Stomach (tissue), 9 donors: ENCODE data around the gene EFHD1. TPM values are rescaled to one million over a fixed set of nuclear protein-coding genes. Genes with fewer than 3 reads are reported as not detected.
"Not testable (repeated sequence)": the region's sequence is repeated elsewhere in the genome, so short reads cannot be mapped to it uniquely, and the experiment has no call there.

ENCODE experiments used
- DNase-seq, 2 donors: peaks; one replicate each; pipeline versions ENCODE4 v3.0.0 to v3.0.0-alpha.2; 2013 to 2019
- H3K27ac ChIP-seq, 5 donors: fragments of 200-600 bp in 4 of 5; sonication (generic) in 4 of 5; one replicate each; pipeline ENCODE4 v1.5.1; 2013 to 2019; ENCODE audit warnings: mild to moderate bottlenecking in 1 of 5, moderate library complexity in 1 of 5
- H3K27me3 ChIP-seq, 3 donors: fragments of 200-600 bp; sonication (generic); one replicate each; pipeline ENCODE4 v1.5.1; 2017 to 2019; ENCODE audit warnings: mixed run types in 1 of 3
- H3K36me3 ChIP-seq, 4 donors: fragments of 200-600 bp; sonication (generic); 1 replicate in 3 of 4; 2 replicates in 1 of 4; pipeline ENCODE4 v1.5.1; 2016 to 2019
- H3K4me1 ChIP-seq, 4 donors: fragments of 200-600 bp; sonication (generic); one replicate each; pipeline ENCODE4 v1.5.1; 2016 to 2019
- H3K4me3 ChIP-seq, 4 donors: fragments of 200-600 bp; sonication (generic) in 3 of 4; one replicate each; pipeline ENCODE4 v1.5.1; 2016 to 2019; ENCODE audit warnings: mild to moderate bottlenecking in 1 of 4
- H3K9me3 ChIP-seq, 4 donors: fragments of 200-600 bp; sonication (generic); one replicate each; pipeline ENCODE4 v1.5.1; 2016 to 2019
- EP300 ChIP-seq: sonication (generic); formaldehyde crosslinking; IDR thresholded peaks from one replicate; pipeline ENCODE4 v1.6.1; 2017; ENCODE audit warnings: antibody characterized with exemption
- POLR2A ChIP-seq, 4 donors: fragments of 450-650 bp; IDR thresholded peaks; one replicate each; pipeline ENCODE4 v1.6.1; 2016; ENCODE audit warnings: antibody characterized with exemption in 4 of 4, control low read depth in 2 of 4, mild to moderate bottlenecking in 1 of 4, moderate library complexity in 1 of 4
- POLR2AphosphoS5 ChIP-seq, 3 donors: sonication (generic); formaldehyde crosslinking; IDR thresholded peaks; one replicate each; pipeline ENCODE4 v1.6.1; 2016; ENCODE audit warnings: antibody characterized with exemption in 3 of 3
- WGBS, 5 donors: extraction: QIAGEN DNeasy Blood & Tissue Kit in 3 of 5; methylation state at CpG; one replicate each; pipeline versions ENCODE4 v1.1.5 to v1.1.7; 2013 to 2018; 5-methylcytosine and 5-hydroxymethylcytosine counted together
- intact Hi-C: fragments of 100-400 bp; cut with DNase I; formaldehyde crosslinking; loops from one replicate; pipeline ENCODE4 v1.15.1; 2023; ENCODE audit warnings: low total_unique reads
- polyA plus RNA-seq, 3 donors: library from polyadenylated mRNA; stranded (reverse); fragments of 200-250 nt; gene quantifications; one replicate each; pipeline ENCODE4 v1.2.3, GENCODE V29; 2013
- total RNA-seq, 5 donors: library from RNA; depleted of rRNA; stranded (reverse); fragments of >200 nt; gene quantifications; one replicate each; pipeline versions ENCODE4 v1.1.0 to v1.2.3, GENCODE V29; 2014 to 2016
- TF ChIP-seq, protein P1 (sequence below), 7 experiments: fragments of 450-650 bp in 4 of 7; fragments of 200-600 bp in 3 of 7; sonication (generic) in 3 of 7; IDR thresholded peaks; one replicate each; pipeline ENCODE4 v1.5.1; 2016 to 2019; ENCODE audit warnings: antibody characterized with exemption in 7 of 7, control low read depth in 2 of 7, mild to moderate bottlenecking in 1 of 7
- donor health status: healthy with polysubstance abuse.
- donor health status: Bipolar disorder and iron deficiency.
- donor health status: healthy.

Gene EFHD1
- total and polyA plus RNA-seq, 8 donors: 2.8 to 49.1 (median 7.4) TPM; not detected in 1

DNA sequence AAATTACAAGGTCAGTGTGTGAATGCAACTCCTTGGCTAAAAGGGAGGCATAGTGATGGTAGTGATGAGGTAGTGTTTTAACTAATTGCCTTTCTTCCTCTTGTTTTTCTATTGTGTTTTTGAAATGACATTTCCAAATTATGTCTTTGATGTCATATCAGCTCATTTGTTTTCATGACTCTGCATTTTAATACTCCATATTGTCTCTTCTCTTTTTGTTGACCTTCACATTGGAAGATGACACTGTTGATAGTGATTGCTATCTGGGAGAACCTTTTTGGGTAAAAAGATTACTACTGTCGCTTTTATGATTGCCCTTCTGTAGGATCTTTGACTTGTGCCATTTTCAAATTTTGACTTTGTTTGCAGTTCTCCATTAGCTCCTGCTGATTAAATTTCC lies 66.8 kb downstream of the EFHD1 start:
- H3K36me3 ChIP-seq: peaks cover 9 to 35% (median 22%) of the 10 kb centered on the region in 4 donors
- TF ChIP-seq EP300: no peak
- TF ChIP-seq POLR2A (IDR thresholded peaks at IDR 0.05): no peak
- no peak for TF ChIP-seq POLR2AphosphoS5 (IDR thresholded peaks at IDR 0.05)
- TF ChIP-seq, protein P1, sequence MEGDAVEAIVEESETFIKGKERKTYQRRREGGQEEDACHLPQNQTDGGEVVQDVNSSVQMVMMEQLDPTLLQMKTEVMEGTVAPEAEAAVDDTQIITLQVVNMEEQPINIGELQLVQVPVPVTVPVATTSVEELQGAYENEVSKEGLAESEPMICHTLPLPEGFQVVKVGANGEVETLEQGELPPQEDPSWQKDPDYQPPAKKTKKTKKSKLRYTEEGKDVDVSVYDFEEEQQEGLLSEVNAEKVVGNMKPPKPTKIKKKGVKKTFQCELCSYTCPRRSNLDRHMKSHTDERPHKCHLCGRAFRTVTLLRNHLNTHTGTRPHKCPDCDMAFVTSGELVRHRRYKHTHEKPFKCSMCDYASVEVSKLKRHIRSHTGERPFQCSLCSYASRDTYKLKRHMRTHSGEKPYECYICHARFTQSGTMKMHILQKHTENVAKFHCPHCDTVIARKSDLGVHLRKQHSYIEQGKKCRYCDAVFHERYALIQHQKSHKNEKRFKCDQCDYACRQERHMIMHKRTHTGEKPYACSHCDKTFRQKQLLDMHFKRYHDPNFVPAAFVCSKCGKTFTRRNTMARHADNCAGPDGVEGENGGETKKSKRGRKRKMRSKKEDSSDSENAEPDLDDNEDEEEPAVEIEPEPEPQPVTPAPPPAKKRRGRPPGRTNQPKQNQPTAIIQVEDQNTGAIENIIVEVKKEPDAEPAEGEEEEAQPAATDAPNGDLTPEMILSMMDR (IDR thresholded peaks at IDR 0.05): no peak
- H3K27me3 ChIP-seq: no peaks in the 10 kb centered on the region
- H3K9me3 ChIP-seq: no peaks in the 10 kb centered on the region
- peaks cover 25 to 62% (median 48%) of the 10 kb centered on the region in 4 donors for H3K4me1 ChIP-seq
- no peak for DNase-seq
- no peak overlapping the region for H3K27ac ChIP-seq
- 90 to 96% (median 94%) methylated on average over 1 of the region's 1 CpG for WGBS, 5 donors
- H3K4me3 ChIP-seq: no peak overlapping the region
- intact Hi-C loops: no loop called here

DNA sequence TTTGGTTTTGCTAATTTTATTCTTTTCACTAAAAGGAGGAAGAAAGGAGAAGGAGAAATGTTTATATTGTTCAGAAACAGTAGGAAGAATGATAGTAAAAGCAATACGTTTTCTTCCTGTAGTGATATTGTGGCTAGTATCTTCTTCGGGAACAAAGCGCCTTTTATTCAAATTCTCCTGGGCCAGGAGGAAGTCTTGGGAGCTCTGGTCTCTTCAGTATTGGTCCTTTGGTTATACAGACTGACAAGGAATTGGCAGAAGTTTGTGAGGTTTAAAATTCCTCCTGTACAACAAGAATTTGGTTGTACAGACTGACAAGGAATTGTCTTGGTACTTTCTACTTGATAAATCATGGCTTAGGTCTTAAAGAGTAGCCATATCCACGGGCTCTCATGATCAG lies 73.7 kb downstream of the EFHD1 start:
- Histone ChIP-seq H3K27me3 (no peaks in the 10 kb centered on the region), H3K9me3 (no peaks in the 10 kb centered on the region), H3K4me3 (no peak overlapping the region), H3K4me1 (peaks cover 0 to 29% (median 6%) of the 10 kb centered on the region in 4 donors), H3K27ac (no peak overlapping the region), H3K36me3 (peaks cover 21 to 87% (median 78%) of the 10 kb centered on the region in 4 donors)
- TF ChIP-seq POLR2AphosphoS5 (IDR thresholded peaks at IDR 0.05): no peak
- no peak for TF ChIP-seq POLR2A (IDR thresholded peaks at IDR 0.05)
- TF ChIP-seq EP300: no peak
- TF ChIP-seq, protein P1 (IDR thresholded peaks at IDR 0.05): no peak
- intact Hi-C loops: no loop called here
- WGBS, 5 donors: 83 to 88% (median 85%) methylated on average over 4 of the region's 4 CpGs
- DNase-seq: no peak

DNA sequence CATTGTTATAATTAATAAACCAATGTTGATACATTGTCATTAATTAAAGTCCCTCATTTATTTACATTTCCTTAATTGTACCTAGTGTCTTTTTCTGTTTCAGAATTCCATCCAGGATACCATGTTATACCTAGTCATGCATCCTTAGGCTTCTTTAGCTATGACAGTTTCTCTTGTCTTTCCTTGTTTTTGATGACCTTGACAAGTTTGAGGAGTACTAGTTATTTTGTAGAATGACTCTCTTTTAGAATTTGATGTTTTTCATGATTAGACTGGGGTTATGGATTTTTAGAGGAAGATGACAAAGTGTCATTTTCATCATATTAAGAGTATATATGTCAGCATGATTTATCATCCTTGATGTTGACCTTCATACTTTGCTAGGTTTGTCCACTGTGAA lies 80.1 kb downstream of the EFHD1 start:
- Histone ChIP-seq H3K4me1 (peaks cover 0 to 34% (median 6%) of the 10 kb centered on the region in 4 donors), H3K36me3 (peaks cover 4 to 56% (median 38%) of the 10 kb centered on the region in 4 donors), H3K27me3 (no peaks in the 10 kb centered on the region), H3K4me3 (no peak overlapping the region), H3K9me3 (no peaks in the 10 kb centered on the region), H3K27ac (no peak overlapping the region)
- intact Hi-C loops: no loop called here
- no peak for DNase-seq
- TF ChIP-seq EP300: no peak
- no peak for TF ChIP-seq POLR2AphosphoS5 (IDR thresholded peaks at IDR 0.05)
- no peak for TF ChIP-seq POLR2A (IDR thresholded peaks at IDR 0.05)
- TF ChIP-seq, protein P1 (IDR thresholded peaks at IDR 0.05): no peak

DNA sequence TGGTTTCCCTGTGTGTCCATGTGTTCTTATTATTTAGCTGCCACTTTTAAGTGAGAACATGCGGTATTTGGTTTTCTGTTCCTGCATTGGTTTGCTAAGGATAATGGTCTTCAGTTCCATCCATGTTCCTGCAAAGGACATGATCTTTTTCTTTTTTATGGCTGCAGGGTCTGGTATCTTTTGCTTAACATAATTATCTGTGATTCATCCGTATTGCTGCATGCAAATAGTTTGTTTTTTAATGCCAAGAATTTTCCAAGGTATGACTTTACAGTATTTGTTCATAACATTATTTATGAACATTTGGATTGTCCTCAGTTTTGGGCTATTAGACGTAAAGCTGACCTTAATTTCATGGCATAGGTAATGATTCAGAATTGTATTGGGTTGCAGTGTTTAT lies 81.6 kb downstream of the EFHD1 start:
- no peak for TF ChIP-seq POLR2A (IDR thresholded peaks at IDR 0.05)
- no peak for TF ChIP-seq POLR2AphosphoS5 (IDR thresholded peaks at IDR 0.05)
- no peak for TF ChIP-seq EP300
- TF ChIP-seq, protein P1 (IDR thresholded peaks at IDR 0.05): no peak
- 71 to 81% (median 75%) methylated on average over 3 of the region's 3 CpGs for WGBS, 5 donors
- Histone ChIP-seq H3K27ac (no peak overlapping the region), H3K36me3 (peaks cover 4 to 52% (median 30%) of the 10 kb centered on the region in 4 donors), H3K9me3 (no peaks in the 10 kb centered on the region), H3K27me3 (no peaks in the 10 kb centered on the region), H3K4me3 (no peak overlapping the region), H3K4me1 (peaks cover 0 to 26% (median 6%) of the 10 kb centered on the region in 4 donors)
- intact Hi-C loops: no loop called here
- no peak for DNase-seq

DNA sequence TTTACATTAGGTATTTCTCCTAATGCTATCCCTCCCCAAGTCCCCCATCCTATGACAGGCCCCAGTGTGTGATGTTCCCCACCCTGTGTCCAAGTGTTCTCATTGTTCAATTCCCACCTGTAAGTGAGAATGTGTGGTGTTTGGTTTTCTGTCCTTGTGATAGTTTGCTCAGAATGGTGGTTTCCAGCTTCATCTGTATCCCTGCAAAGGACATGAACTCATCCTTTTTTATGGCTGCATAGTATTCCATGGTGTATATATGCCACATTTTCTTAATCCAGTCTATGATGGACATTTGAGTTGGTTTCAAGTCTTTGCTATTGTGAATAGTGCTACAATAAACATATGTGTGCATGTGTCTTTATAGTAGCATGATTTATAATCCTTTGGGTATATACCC lies 86.7 kb downstream of the EFHD1 start:
- DNase-seq, H3K4me3 ChIP-seq, intact Hi-C loops, H3K27me3 ChIP-seq, H3K9me3 ChIP-seq, H3K27ac ChIP-seq: not testable (repeated sequence)
- peaks cover 3 to 38% (median 32%) of the 10 kb centered on the region in 4 donors for H3K36me3 ChIP-seq
- H3K4me1 ChIP-seq: peaks cover 0 to 41% (median 18%) of the 10 kb centered on the region in 4 donors
